ENCODE measurements around the gene EIF3I.

DNA sequence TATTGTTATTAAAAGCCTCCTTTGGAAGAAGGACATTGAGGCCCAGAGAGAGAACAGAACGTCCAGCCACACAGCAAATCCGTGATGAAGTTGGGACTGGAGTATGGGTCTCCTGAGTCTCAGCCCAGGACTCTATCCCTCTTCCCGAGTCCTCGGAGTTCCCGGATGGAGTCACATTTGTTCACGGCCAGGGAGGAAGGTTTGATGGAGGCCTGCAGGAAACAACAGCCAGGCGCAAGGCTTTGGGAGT is 43.1 kb upstream of the EIF3I start:
- TF ChIP-seq, protein P1, sequence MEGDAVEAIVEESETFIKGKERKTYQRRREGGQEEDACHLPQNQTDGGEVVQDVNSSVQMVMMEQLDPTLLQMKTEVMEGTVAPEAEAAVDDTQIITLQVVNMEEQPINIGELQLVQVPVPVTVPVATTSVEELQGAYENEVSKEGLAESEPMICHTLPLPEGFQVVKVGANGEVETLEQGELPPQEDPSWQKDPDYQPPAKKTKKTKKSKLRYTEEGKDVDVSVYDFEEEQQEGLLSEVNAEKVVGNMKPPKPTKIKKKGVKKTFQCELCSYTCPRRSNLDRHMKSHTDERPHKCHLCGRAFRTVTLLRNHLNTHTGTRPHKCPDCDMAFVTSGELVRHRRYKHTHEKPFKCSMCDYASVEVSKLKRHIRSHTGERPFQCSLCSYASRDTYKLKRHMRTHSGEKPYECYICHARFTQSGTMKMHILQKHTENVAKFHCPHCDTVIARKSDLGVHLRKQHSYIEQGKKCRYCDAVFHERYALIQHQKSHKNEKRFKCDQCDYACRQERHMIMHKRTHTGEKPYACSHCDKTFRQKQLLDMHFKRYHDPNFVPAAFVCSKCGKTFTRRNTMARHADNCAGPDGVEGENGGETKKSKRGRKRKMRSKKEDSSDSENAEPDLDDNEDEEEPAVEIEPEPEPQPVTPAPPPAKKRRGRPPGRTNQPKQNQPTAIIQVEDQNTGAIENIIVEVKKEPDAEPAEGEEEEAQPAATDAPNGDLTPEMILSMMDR (IDR thresholded peaks at IDR 0.05), result no peak
- TF ChIP-seq POLR2A (IDR thresholded peaks at IDR 0.05; ENCODE audit: low read length) (no peak), HMGXB4 (CRISPR knock-in tag; IDR thresholded peaks at IDR 0.05; ENCODE audit: borderline replicate concordance) (no peak)

Data from A549 (cell line).